T1000 (cell line): ENCODE data around the gene MEF2C.
"Not testable (repeated sequence)": the region's sequence is repeated elsewhere in the genome, so short reads cannot be mapped to it uniquely, and the experiment has no call there.

Experiments used
- DNase-seq: peaks from one replicate; lab custom pipeline; 2025; ENCODE audit warnings: mixed read lengths; lab: John Stamatoyannopoulos, UW

MEF2C gene

DNA sequence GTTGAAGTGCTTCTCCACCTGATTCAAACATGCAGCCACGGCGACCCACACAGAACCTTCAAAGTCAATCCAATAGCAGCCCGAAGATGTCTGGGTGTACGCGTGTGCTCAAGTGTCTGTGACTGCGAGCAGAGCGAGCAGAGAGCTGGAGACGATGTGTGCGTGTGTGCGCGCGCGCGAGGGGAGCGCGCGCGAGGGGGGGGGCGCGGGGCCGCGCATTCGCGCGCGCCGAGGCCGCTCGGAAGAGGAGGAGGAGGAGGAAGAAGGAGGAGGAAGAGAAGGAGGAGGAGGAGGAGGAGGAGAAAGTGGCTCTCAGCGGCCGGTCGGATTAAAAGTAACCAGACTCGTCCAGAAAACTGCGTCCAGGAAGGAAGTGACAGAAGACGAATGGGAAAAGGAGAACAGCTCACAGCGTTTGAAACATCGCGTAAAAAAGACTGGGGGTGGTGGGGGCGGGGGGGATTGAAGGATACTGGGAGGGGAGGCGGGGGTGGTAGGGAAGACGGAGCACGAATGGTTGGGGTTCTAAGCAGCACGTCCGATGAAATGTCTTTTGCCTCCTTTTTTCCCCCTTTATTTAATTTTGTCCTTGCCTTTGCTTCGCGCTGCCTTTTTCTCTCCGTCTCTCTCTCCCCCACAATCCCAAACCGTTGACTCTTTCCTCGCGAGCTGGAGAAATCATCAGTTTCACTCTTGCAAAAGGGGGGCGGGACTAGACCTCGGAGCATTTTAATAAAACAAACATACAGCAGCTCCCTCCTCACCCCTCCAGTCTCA lies at the start of gene MEF2C:
Gene MEF2C (minus strand): TSS at position 126 of the 777 bp plus-strand sequence. CDS start 59,396 bp downstream, outside the sequence.
- peak; percentile 57 for DNase-seq

- no peak for DNase-seq
These were observed 49.6 kb upstream of the MEF2C start for GRCh38 chr5:88932541-88932940.

GRCh38 chr5:88930335-88930734 lies 47.4 kb upstream of the MEF2C start:
- DNase-seq = no peak

GRCh38 chr5:88929385-88929784 lies 46.4 kb upstream of the MEF2C start:
- no peak for DNase-seq

- no peak for DNase-seq
These were observed 43.8 kb upstream of the MEF2C start for GRCh38 chr5:88926774-88927173.

- no peak for DNase-seq
These were observed 42.9 kb upstream of the MEF2C start for GRCh38 chr5:88925692-88926490.

GRCh38 chr5:88924330-88924657 lies 41.3 kb upstream of the MEF2C start:
- no peak for DNase-seq

GRCh38 chr5:88923623-88924329 lies 40.8 kb upstream of the MEF2C start:
- no peak for DNase-seq

DNA sequence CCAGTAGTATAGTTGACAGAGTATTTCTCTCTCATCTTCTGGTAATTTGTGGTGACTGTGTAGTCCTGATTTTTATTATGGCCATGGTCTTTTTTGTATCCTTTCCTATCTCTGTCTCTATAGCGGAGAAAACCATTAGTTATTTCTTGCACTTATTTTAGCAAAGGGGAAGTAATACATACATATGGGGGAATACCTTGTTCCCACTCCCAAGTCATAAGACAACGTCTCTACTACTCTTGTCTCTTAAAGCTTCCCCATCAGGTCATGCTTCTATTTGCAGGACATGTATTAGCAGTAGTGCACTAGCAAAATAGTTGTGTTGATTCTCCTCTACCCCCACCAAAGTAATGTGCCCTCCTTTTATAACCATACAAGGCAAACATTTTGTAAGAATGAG lies 29.8 kb upstream of the MEF2C start:
- not testable (repeated sequence) for DNase-seq

DNA sequence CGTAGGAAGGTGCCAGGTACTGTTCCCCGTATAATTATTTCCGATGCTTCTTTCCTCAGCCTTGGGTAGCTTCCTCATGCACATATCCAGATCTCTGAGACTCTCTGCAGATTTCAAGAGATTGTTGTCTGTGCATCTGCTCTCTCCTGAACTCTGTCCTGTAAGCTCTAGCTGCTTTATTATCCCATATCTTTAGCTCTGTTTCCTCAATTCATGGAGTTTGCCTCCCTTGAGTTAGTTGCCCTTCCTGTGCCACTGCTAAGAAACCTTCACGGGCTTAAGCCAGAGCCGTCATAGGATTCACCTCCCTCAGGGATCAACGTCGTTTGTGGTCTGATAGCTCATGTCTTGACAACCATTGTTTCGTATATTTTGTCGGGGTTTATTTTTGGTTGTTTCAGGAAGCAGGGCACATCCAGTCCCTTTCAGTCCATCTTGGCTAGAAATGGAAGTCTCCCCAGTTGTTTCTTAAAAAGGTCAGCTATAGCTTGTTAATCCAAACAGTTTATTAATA lies 28.1 kb upstream of the MEF2C start:
- DNase-seq = not testable (repeated sequence)

DNA sequence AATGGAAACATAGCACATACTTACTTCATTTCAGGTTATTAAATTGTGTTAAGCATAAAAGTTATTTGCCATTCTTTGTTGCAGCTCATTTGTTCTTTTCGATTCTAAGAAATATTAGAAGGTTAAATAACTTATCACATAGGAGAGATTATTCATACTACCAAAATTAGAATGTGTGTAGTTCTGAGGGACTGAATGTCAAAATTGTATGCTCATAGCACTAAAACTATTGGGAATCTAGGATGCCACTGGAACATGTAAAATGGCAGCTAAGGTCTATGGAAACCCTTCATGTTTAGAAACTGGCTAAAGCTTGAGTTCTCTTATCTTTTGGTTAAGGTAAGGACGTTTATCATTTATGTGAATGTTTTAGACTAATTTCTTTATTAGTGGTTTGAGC lies 21.5 kb upstream of the MEF2C start:
- not testable (repeated sequence) for DNase-seq

GRCh38 chr5:88903966-88904365 lies 21.0 kb upstream of the MEF2C start:
- not testable (repeated sequence) for DNase-seq

GRCh38 chr5:88901077-88901476 lies 18.1 kb upstream of the MEF2C start:
- not testable (repeated sequence) for DNase-seq

DNA sequence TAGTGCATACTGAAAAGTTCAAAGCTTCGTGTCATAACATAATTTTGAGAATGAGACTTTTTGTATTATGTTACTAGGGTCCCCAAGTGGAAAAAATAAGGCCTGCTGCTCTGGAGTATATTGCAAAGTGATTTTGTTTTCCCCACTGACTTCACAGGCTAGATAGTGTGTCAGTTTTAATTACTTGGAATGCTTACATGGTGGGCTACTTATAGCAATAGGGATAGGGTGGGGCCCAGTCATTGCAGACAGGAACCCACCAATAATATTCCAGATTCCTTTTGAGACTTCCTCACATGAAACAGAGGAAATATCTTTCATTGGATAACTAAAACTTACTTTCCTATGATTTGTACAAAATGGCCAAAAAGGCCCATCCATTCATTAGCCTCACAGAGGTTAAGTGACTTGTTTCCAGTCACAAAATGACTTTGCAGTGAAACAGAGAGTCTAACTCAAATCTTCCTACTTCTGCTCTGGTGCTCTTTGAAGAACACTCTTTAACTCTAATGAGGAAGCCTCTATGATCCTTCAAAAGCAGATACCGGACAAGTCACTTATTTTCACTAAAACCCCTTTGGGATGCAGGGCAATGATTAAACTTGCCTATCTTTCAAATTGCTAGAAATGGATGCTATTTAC lies 16.2 kb upstream of the MEF2C start:
- DNase-seq = no peak

GRCh38 chr5:88897748-88898147 lies 14.8 kb upstream of the MEF2C start:
- DNase-seq = no peak

- no peak for DNase-seq
These were observed 12.9 kb upstream of the MEF2C start for GRCh38 chr5:88895681-88896501.

DNA sequence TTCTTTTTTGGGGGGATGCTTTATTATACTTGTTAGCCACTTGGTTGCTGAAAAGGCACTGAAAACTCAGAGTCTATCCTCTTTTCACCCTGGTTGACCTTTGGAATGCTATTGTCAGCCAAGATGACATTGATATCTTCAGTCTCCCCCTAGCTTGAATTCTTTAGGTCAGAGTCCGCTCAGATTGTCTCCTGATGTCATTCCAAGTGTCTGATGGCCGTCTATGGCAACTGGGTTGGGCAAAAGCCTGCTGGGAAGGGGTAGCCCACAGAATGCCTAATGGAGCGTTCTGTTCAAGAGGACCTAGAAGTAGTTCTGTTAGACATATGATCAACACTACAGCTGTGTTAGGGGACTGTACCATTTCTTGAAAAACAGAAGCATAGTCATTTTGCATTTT lies 9.7 kb upstream of the MEF2C start:
- DNase-seq = no peak

DNA sequence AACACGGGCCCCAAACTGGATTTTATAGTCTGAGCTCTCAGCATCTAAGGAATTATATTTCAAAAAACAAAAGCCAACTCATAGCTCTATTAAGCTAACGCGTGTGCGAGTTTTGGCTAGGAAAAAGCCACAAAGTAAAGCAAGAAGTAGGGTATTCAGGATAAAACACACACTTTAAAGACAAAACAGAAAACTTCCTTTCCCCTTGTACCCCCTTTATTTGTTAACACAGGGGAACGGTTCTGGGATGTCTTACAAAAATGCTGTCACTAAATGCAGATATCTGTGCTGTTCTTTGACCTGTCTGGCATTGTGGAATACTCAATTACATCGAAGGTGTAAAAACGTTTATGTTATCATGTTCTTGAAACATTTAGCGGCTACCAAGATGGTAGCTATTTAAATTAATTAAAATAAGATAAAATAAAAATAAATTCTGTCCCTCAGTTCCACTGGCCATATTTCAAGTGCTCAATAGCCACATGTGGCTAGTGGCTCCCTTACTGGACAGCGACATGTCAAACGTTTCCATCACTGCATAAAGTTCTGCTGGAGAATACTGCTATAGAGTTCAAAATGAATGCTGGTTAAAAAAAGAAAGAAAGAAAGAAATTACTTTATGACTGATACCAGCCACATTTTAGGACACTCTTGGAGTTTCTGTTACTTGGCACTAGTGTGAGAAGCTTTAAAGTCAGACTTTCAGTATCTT lies 7.2 kb upstream of the MEF2C start:
- no peak for DNase-seq

DNA sequence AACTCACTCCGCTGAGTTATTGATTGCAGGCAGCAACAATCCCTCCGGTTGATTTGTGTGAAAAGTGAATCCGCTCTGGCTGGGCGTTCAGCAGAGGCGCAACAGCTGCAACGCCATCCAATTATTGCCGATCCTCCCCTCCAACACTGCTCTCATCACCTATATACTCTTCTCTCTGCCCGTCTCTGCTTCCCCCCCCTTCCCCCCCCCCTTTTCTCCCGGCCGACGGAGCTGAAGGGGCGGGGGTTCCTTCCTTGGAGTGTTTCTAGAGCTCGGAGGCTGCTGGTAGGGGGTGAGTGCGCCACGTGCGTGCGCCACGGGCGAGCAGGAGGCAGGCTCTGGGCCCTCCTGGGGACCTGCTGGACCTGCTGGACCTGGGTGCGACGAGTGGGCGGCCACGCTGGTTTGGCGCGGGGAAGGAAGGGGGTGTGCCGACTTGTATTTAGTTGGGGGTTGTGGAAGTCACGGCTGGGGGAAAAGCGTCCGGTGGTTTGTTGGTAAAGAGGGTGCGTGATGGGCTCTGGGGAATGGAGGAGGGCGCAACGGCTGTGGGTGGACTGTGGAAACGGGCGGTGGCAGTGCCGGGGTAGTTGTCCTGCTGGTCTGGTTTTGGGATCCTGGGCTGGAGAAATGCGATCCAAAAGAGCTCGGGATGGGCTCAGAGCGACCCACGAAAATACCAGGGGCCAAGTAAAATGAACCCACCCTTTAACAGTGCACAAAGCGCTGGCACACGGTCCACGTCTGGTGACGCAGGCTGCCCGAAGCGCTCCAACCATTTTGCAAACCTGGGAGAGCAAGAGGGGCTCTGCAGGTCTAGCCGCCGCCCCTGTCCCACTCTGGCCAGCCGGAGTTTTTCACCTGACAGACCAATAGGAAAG lies 6.4 kb upstream of the MEF2C start:
- no peak for DNase-seq

DNA sequence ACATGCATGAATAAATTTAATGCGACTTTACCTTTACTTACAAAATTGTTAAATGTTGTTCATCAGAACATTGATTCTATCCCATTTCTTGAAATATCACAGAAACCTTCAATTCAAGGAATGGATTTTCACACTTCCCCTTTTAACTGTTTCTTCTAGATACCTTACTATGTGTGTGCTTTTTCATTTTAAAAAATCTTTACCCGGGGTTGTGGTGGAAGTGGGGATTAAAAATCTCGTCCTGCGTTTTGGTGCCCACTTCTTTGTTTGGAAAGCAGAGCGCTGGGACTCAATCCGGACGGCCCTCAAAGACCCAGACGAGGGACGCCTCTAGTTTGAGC lies 5.8 kb upstream of the MEF2C start:
- no peak for DNase-seq
